Measurements from ENCODE around the gene CLDN16.

- TF ChIP-seq EZH2 (IDR thresholded peaks at IDR 0.05; ENCODE audit: borderline replicate concordance, low read length) = no peak
- TF ChIP-seq, protein P1, sequence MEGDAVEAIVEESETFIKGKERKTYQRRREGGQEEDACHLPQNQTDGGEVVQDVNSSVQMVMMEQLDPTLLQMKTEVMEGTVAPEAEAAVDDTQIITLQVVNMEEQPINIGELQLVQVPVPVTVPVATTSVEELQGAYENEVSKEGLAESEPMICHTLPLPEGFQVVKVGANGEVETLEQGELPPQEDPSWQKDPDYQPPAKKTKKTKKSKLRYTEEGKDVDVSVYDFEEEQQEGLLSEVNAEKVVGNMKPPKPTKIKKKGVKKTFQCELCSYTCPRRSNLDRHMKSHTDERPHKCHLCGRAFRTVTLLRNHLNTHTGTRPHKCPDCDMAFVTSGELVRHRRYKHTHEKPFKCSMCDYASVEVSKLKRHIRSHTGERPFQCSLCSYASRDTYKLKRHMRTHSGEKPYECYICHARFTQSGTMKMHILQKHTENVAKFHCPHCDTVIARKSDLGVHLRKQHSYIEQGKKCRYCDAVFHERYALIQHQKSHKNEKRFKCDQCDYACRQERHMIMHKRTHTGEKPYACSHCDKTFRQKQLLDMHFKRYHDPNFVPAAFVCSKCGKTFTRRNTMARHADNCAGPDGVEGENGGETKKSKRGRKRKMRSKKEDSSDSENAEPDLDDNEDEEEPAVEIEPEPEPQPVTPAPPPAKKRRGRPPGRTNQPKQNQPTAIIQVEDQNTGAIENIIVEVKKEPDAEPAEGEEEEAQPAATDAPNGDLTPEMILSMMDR (conservative IDR thresholded peaks at IDR 0.05 in 1 of 2, IDR thresholded peaks at IDR 0.05 in 1 of 2; ENCODE audit: extremely low read depth in 1 of 2, insufficient read depth in 1 of 2, low read depth in 1 of 2, low read length in 2 of 2) = no peak
Measured at GRCh38 chr3:190404715-190405114, 16.8 kb downstream of the CLDN16 start.

All from mammary epithelial cell (primary cell).